Measurements from ENCODE around the gene PRPSAP1.
"Not testable (repeated sequence)": the region's sequence is repeated elsewhere in the genome, so short reads cannot be mapped to it uniquely, and the experiment has no call there.

The PRPSAP1 gene

DNA sequence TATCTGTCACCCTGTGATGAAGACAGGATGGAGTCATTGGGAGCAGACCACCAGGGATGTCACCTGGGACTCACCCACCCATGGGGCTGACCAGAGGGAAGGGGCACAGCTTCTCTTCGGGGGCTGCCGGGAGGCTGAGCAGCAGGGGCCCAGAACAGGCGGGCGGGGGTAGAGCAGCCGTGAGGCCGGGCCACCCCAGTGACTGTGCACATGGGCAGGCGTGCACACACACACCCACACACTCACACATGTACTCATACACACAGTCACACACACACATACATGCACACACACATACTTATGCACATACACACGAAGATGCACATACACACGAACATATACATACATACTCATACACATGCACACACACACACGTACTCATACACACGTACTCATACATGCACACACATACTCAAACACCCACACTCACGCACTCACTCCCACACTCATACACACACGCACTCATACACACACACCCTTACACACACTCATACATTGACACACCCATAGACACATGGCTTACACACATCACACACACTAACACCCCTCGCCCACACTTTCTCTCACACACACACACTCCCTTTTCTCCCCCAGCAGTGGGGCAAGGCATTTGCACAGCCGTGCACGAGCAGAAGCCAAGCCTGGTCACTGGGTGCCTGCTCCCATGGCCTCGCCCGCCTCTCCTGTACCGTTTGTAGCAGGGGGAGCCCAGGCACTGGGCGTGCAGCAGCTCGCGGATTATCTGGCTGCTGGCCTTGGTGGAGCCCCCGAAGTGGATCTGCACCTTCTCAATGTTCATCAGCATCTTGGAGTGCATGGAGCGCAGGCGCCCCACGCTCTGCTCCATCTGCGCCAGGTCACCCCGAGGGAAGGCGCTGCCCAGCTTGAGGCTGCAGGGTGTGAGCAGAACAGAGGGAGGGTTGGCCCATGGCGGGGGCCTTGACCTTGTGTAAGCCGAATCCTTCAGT lies 76.1 kb downstream of the PRPSAP1 start:
- DNase-seq (ENCODE audit: low spot score) = no peak

DNA sequence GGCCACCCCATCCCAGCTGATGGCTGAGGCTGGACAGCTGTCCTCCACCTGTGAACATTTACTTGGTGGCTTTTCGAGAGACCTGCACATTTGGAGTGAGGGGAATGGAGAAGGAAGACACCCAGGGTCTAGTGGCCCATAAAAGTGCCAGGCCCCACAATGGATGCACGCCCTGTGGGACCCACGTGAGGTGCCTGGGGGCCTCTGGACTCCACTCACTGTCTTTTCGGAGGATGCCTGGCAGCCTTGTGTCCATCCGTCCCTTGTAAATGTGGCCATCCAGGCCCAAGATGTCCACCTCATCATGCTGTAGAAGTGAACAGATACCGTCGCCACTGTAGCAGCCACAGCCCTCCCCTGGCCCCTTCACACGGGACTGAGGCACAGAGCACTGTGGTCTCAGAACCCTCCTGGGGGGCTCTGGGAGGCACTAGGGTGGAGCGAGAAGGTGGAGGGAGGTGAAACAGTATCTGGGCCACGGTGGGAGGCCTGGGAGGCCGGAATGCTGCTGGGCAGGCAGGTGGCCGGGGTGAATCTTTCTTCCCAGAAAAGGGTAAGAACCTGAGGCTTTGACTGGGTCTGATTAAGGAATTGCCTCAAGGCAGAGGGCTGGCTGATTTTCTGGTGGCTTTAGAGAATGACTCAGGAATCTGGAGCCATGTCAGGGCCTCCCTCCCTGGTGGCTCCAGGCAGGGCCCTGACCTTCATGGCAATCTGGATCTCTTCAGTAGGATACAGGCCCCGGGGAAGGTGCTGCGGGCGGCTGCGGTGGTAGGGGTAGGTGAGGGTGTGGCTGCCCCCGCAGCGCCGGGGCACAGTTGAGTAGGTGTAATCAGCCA lies 77.0 kb downstream of the PRPSAP1 start:
- DNase-seq (ENCODE audit: low spot score) = no peak

DNA sequence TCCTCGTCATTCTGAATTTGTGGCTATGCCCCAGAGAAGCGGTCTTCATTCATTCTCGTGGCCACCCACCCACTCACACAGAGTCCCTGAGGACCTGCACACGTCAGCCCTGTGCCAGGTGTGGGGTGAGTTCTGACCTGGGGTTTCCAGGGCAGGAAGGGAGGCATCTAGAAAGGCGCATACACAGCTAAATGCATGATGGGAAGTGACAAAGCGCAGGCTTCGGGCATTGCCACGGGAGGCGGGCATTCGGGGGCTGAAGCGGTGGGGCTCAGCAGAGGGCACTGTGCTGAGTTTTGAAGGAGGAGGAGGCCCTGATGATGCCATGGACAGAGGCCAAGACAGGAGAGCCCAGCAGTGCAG lies 77.7 kb downstream of the PRPSAP1 start:
- no peak for DNase-seq (ENCODE audit: low spot score)

DNA sequence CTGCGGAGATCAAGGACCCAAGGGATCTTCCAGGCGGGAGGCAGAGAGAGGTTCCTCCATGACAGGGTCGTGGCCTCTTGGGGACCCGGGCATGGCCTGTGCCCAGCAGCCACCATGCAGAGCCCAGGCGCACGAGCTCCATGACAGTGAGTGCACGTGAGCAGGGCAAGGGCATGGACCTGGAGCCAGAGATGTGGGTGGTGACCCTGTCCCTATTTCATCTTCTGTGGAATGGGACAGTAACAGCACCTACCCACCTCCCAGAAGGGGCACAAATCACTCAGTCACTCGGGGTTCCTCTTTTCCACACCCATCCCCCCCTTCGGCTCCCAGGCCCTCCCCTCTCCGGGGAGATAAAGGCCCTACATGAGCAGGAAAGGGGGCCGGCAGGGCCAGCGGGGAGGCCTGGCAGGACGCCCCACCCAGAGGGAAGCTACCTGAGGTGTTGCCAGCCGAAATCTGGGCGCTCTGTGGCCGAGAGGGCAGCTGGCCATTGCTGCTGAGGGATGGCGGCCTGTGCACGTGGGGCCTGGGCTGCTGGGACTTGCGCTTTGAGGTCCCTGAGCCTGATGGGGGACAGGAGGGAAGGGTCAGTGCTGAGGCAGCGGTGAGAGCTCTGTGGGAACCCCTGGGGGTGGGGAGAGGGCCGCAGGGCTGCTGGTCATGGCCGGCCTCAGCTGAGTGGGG lies 78.2 kb downstream of the PRPSAP1 start:
- DNase-seq (ENCODE audit: low spot score) = no peak

DNA sequence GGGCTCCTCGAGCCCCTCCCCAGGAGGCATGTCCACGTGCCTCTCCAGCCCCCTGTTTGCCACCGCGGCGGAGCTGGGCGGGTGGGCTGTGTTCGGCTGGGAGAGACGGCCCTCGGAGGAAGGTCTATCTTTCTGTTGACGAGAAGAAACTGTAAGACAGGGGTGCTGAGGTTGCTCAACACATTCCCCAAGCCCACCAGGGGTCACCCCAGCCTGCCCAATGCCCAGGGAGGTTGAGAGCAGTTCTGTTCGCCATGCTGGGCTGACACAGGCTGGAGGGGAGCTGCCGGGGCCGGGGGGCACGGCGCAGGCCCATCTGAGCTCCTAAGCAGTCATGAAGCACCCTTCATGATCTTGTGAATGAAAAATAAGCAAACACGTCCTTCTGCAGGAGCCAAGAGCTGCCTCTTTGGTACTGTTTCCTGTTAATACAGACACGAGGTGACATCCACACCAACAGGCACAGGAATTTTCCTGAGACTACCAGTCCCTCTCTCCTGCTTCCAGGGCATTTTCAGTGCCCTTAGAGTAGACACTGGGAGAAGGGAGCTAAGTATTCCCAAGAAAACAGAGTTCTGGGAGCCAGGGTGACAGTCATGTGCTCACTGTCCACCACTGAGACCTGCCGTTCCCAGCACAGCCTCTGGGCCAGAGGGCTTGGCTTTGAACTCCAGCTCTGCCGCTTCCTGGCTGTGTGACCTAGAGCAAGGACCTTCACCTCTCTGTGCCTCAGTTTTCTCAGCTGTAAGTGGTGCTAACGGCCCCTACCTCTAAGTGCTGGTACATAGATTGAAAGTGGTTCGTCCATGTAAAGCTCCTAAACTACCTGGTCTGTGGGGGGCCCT lies 79.4 kb downstream of the PRPSAP1 start:
- no peak for DNase-seq (ENCODE audit: low spot score)

DNA sequence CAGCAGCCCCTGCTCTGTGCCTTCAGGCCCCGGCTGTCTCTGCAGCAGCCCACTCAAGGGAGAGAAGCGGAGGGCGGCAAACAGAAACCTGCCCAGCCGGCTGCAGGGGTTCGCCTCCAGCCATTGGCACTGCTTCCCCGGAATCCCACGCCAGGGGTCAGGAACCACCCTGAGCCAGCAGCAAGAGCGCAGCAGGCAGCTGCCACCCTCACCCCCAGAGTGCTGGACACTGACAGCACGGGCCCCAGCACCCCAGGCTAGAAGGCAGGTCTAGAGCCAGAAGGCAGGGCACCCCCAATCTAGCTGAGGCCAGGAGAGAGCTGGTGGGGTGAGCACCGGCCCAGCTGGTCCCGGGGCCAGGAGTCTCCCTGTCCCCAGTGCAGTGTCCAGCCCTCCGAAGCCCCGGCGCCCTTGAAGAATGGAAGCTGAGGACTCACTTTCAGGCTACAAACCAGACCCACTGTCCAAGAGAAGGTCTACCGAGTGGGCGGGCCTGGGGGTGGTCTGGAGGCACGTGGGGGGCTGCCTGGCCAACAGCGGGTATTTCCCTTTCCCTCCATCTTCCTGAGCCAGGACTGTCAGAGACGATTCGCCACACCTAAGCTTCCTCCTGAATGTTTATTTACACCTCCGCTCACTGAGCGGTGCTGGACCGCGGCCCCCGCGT lies 80.1 kb downstream of the PRPSAP1 start:
- no peak for DNase-seq (ENCODE audit: low spot score)

DNA sequence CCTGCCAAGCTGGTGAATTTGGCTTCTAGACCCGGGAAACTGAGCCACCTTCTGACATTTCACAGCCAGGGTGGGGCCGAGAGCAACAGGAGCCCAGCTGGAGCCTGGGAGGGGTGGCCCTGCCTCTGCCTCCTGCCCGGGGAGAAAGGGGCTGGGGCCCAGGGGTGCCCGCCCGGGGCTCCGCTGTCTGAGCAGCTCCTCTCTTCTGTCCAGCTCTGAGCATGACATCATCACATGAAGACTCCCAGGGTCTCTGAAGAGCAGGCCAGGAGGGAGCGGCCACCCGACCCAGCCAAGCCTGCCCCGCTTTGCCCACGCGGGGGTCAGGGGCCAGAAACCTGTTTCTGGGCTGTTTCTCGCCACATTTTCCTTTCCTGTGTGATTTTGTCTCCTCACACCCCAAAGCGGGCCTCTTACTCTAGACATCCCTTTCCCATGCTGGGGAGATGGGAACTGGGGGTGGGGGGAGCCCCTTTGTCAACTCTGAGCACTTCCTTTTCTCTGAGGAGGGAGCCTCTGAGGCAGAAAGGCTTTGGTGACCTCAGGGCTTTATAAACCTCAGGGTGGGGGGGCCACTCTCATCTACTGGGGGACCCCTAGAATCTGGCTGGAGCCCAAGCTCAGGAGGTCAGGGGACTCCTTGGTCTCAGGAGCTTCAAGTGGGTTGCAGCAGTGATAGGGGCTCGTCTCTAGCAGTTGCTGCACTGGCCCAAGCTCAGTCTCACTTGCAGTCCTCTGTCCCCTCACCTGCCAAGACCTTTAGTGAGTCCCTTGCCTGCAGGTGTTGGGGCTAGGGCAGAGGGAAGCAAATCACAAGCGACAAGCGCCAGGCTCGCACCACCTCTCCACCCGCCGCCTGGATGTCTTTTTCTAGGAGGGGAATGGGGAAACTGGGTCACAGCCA lies 80.9 kb downstream of the PRPSAP1 start:
- no peak for DNase-seq (ENCODE audit: low spot score)

DNA sequence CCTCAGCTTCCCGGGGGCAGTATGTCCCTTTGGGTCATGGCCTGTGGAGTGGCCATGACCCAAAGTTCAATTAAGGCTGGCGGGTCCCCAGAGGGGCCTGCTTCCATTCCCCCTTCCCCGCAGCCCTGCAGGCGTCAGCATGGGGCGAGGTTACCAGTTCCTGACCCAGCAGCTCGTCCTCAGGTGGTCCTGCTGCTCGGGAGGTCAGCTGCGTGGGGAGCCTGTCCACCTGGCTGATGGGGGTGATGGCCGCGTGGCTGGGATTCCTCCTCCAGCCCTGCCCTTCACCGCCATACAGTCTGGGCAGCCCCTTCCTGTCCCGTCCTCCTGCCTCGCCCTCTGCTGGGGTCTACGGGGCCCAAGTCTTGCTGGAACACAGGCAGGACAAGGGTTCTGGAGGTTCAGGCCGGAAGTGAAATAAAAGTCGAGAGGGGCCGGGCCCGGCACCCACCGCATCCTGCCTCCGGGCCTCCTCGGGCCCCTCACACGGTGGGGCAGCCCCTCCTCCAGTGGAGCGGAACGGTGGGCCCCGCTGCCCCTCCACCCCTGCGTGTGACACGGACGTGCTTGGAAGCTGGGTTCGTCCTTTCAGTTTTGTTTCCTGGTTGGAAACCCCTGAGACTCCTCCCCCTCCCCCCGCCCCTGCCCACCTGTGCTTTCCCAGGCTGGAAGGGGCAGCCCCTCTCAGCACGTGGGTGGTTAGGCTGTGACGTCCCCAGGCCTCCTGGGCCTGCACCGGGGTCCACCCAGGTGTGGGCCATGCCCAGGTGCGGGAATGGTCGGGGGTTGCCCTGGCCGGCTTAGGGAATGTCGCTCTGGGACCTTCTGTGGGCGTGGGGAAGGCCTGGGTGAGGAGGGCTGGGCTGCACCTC lies 81.8 kb downstream of the PRPSAP1 start:
- no peak for DNase-seq (ENCODE audit: low spot score)

DNA sequence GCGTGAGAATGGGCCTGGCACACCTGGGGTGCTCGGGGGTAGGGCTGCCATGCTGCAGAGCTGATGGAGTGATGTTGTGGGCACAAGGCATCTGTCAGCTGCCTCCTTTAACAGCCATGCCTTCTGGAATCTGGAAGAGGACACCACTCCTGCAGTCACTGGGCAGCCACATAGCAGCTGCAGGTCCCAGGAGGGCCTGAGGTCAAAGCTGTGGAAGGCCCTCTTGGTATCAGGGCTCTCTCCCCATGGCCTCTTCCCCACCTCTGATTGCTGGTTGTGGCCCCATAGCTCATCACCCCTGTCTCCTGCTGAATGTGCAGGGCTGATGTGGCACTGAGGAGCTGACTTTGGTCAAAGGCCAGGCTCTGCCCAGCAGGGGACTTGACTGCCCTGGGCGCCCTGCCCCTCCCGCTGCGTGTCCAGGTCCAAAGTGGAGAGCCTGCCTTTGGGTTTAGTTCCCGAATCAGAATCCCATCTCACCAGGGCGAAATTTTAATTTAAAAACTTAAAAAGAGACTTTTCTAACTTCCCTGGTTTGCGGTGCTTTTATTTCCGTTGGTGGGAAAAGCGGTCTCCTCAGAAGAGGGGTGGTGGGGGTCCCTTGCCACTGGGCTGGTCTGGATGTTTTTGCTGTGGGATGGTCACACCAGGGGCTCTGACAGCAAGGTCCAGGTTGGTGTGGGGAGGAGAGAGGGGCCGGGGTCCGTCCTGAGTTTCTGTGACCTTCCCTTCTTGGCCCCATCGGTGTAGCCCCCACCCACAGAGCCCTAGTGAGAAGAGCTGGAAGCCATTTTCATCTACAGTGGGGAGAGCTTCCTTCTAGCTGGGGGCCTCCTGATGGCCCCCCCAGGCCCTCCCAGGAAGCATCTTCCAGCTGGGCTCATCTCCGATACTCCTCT lies 82.7 kb downstream of the PRPSAP1 start:
- no peak for DNase-seq (ENCODE audit: low spot score)

DNA sequence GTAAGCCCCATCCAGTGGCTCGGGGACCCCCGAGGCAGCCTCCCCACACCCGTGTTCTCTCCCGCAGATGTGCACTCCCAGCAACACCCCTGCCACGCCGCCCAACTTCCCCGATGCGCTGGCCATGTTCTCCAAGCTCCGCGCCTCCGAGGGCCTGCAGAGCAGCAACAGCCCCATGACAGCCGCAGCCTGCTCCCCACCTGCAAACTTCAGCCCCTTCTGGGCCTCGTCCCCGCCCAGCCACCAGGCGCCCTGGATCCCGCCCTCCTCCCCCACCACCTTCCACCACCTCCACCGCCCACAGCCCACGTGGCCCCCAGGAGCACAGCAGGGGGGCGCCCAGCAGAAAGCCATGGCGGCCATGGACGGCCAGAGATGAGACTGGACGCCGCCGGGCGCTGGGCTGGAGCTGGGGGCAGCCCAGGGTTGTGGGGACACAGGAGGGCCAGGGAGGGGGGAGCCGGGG lies 83.6 kb downstream of the PRPSAP1 start:
- DNase-seq (ENCODE audit: low spot score) = no peak

DNA sequence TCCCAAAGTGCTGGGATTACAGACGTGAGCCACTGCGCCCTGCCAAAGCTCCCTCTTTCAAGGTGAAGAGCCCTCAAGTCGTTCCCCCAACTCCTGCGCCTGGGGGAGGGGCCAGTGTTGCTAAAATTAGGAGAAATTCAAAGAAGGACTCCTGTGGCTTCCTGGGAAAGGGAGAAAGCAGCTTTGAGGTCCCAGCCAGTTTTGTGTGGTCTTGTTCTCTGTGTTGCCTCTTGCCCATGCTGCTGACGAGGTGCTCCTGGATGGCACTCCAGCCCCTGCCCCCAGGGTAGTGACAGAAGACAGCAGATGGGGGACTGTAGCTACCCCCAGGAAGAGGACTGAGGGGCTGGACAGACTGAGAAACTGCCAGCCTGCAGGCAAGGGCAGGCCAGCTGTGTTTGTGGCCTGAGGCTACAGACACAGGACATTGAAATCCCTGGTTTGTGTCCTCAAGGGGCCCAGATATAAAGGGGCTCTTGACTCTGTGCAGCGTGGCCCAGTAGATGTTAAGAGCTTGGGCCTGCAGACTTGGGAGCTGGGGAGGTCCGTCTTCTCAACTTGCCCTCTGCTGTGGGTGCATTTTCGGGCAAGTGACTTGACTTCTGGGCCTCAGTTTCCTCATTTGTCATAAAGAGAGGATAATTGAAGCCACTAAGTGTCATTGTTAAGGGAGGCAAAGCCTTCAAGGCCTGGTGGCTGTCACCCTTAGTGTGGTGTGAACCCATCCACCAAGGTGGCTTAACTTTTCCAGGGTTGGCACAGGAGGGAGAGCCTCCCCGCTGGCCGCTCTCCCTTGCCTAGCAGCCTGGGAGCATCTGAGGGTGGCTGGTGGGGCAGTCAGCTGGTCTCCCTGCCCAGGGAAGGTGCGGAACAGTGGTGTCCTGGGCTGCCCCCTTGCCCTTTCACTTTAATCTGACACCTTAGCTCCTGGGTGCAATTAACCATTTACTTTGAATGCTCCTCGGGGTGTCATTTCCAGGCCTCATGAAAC lies 84.4 kb downstream of the PRPSAP1 start:
- no peak for DNase-seq (ENCODE audit: low spot score)

DNA sequence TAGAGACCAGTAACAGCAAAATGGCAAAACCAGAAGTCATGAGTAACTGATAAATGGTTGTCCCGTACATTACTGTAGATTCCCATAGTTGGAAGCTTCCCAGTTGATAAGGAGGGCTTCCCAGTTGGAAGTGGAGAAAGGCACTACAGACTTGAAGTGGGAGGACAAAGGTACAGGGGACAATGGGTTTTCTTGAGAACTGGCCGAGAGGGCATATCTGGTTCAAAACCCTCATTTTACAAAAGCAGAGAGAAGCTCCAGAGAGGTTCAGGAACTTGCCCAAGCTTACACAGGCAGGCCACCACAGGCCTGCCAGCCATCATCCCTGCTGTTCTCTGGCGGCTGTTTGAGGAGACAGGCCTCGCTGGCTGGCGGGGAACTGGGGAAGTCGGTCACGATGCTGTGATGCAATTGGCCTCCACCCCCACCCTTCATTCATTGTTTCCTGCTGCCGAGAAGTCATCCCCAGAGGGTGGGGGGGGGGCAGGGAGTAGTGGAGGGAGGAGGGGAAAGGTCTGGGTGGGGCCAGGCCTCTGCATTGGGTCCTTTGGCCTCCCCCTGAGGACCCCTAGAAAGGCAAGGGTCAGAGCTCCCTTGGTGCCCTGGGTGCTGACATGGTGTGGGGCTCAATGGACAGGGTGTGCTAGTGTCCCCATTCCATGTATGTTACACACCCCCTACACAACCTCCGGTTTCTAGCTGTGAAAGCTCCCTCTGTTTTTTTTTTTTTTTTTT lies 85.5 kb downstream of the PRPSAP1 start:
- peak; percentile 86 for DNase-seq (ENCODE audit: low spot score)

DNA sequence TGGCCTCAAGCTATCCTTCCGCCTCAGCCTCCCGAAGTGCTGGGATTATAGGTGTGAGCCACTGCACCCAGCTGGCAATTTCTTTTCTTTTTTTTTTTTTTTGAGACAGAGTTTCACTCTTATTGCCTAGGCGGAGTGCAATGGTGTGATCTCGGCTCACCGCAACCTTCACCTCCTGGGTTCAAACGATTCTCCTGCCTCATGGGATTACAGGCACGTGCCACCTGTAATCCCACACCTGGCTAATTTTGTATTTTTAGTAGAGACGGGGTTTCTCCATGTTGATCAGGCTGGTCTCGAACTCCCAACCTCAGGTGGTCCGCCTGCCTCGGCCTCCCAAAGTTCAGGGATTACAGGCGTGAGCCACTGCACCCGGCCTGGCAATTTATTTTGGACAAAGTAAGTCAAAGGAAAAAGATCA lies 86.1 kb downstream of the PRPSAP1 start:
- not testable (repeated sequence) for DNase-seq (ENCODE audit: low spot score)

DNA sequence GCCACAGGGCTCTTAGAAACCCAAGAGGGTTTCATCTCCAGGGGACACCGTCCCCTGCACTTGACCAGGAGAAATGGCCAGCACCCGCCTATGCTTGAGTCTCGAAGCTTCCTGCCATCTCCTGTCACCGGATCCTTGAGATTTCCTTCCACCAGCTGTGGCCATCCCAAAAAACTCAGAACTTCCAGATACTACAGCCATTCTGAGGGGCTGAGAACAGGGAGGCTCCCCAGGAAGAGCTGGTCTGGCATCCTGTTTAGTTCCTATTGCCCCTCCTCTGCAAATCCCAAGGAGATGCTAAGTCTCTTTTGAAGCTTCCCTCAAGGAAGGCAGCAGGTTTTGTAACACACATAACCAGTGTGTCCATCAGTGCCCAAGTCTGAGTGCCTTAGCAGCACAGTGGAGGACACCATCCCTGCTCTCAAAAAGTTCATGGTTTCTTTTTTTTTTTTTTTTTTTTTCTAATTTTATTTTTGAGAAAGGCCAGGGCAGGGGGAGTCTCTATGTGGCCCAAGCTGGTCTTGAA lies 86.6 kb downstream of the PRPSAP1 start:
- no peak for DNase-seq (ENCODE audit: low spot score)

DNA sequence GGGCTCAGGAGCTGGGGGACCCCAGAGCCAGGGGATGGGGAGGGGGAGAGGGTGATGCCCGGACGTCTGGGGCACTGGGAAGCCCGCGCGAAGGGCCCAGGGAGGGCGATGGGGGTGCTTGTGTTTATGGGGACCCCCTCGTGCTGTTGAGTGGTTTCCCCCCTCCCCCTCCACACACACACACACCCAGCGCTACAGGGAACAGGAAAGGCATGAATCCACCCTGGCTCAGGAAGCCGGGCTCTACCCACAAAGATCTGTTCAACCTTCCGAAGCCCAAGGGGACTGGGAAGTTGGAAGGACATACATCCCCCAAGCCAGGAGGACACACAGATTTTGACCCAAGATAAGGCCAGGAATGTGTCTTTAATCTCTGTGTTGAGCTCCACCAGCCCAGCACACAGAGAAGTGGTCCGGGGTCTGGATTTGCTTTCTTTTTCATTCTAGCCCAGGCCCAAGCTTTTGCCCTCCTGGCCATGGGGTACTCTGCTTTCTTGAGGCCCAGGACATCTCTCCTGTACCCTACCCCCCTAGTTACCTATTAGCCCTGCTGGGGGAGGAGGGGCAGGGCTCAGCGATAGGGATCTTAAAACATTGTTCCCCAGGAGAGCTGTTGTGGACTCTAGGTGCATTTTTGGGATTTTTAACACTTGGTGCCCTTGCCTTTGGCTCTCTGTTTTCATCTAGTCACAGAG lies 87.3 kb downstream of the PRPSAP1 start:
- no peak for DNase-seq (ENCODE audit: low spot score)
